Esophagus squamous epithelium (tissue), 4 donors: ENCODE results near the gene LRRC2.

ENCODE experiments used
- POLR2A ChIP-seq, 4 donors: fragments of 450-650 bp; IDR thresholded peaks; one replicate each; pipeline ENCODE4 v1.6.1; 2017; ENCODE audit warnings: antibody characterized with exemption in 4 of 4, mild to moderate bottlenecking in 4 of 4, moderate library complexity in 3 of 4
- TF ChIP-seq, protein P1 (sequence below), 6 experiments: fragments of 450-650 bp in 4 of 6; fragments of 200-600 bp in 2 of 6; sonication (generic) in 2 of 6; IDR thresholded peaks; one replicate each; pipeline ENCODE4 v1.5.1; 2016 to 2019; ENCODE audit warnings: antibody characterized with exemption in 6 of 6, mild to moderate bottlenecking in 4 of 6, moderate library complexity in 4 of 6

DNA sequence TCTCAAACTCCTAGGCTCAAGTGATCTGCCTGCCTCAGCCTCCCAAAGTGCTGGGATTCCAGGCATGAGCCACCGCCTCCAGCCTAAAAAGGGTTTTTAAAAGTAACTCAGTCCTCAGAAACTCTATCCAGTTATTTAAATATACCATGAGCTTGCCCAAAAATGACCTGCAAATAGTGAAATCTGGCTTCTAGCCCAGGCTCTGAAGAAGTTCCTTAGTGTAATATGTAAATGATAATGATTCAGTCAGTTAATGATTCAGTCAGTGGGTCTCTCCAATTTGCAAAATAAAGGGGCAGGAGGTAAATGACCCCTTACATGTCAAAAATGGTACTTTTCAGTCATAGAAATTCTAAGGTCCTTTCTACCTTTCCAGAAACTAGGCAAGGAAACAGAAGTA is 28.8 kb downstream of the LRRC2 start:
- TF ChIP-seq, protein P1, sequence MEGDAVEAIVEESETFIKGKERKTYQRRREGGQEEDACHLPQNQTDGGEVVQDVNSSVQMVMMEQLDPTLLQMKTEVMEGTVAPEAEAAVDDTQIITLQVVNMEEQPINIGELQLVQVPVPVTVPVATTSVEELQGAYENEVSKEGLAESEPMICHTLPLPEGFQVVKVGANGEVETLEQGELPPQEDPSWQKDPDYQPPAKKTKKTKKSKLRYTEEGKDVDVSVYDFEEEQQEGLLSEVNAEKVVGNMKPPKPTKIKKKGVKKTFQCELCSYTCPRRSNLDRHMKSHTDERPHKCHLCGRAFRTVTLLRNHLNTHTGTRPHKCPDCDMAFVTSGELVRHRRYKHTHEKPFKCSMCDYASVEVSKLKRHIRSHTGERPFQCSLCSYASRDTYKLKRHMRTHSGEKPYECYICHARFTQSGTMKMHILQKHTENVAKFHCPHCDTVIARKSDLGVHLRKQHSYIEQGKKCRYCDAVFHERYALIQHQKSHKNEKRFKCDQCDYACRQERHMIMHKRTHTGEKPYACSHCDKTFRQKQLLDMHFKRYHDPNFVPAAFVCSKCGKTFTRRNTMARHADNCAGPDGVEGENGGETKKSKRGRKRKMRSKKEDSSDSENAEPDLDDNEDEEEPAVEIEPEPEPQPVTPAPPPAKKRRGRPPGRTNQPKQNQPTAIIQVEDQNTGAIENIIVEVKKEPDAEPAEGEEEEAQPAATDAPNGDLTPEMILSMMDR (IDR thresholded peaks at IDR 0.05): no peak
- TF ChIP-seq POLR2A (IDR thresholded peaks at IDR 0.05): no peak
